K562 (cell line): ENCODE data around the gene ANGPTL7. TPM values are rescaled to one million over a fixed set of nuclear protein-coding genes. Genes with fewer than 3 reads are reported as not detected.

Source experiments
- ATAC-seq: fragments of 200-7000 bp; cut with Tn5 transposase; 3 replicates; pipeline ENCODE4 v1.9.1; 2020; ENCODE audit warnings: moderate library complexity
- BruUV-seq: library from RNA; stranded (reverse); fragments of 400-500 nt; replicated peaks from 2 replicates; lab custom pipeline; 2021; lab: Mats Ljungman, UMichigan
- CTCF ChIA-PET: fragments of 300-600 bp; formaldehyde crosslinking; extraction: SDS; loops from one replicate; lab custom pipeline; 2021; ENCODE audit warnings: low intra/inter-chr PET ratio; lab: Yijun Ruan, JAX
- POLR2A ChIA-PET: fragments of 300-600, 350-650 bp; sonication (Branson Sonifier 250); formaldehyde crosslinking; extraction: SDS; loops from one replicate; lab custom pipeline; 2021; ENCODE audit warnings: antibody characterized with exemption, inconsistent platforms; lab: Yijun Ruan, JAX
- DNase-seq, 4 experiments: peaks; one replicate each; pipeline versions ENCODE4 v3.0.0 to v3.0.0-alpha.2; 2011 to 2018; ENCODE audit warnings: low spot score in 3 of 4, mixed read lengths in 3 of 4; ENCODE audit errors: extremely low read depth in 1 of 4
- FAIRE-seq: peaks from 2 replicates; lab custom pipeline; 2011; peaks lifted over from hg19 to GRCh38; lab: Jason Lieb, UNC
- H2AFZ ChIP-seq: 2 replicates; pipeline ENCODE4 v1.6.0; 2011; ENCODE audit warnings: low read depth, low read length, control low read depth, inconsistent platforms
- H3K27ac ChIP-seq: fragments of 200-600 bp; 3 replicates; pipeline ENCODE4 v1.8.0; 2011; ENCODE audit warnings: low read depth, mild to moderate bottlenecking, control low read depth, inconsistent platforms, low read length, moderate library complexity, mixed read lengths; ENCODE audit errors: extremely low read depth
- H3K27me3 ChIP-seq, 2 experiments: fragments of 300-600 bp in 1 of 2; 2 replicates in 1 of 2; 3 replicates in 1 of 2; pipeline versions ENCODE4 v1.6.0 to v1.8.0; 2011; ENCODE audit warnings: inconsistent platforms in 2 of 2, low read length in 2 of 2, mild to moderate bottlenecking in 1 of 2, mixed read lengths in 1 of 2, moderate library complexity in 1 of 2; ENCODE audit not compliant: control insufficient read depth in 2 of 2, insufficient read depth in 2 of 2
- H3K36me3 ChIP-seq: fragments of 300-600 bp; 3 replicates; pipeline ENCODE4 v1.8.0; 2011; ENCODE audit warnings: mild to moderate bottlenecking, low read length, inconsistent platforms; ENCODE audit not compliant: control insufficient read depth, insufficient read depth
- H3K4me1 ChIP-seq, 2 experiments: fragments of 200-600 bp in 1 of 2; replicated peaks in 1 of 2; 2 replicates in 1 of 2; 3 replicates in 1 of 2; pipeline versions ENCODE4 v1.5.1 to v1.8.0; 2011; ENCODE audit warnings: inconsistent platforms in 2 of 2, low read length in 2 of 2, mild to moderate bottlenecking in 1 of 2, mixed read lengths in 1 of 2, moderate library complexity in 1 of 2; ENCODE audit not compliant: control insufficient read depth in 2 of 2, insufficient read depth in 2 of 2
- H3K4me2 ChIP-seq: 2 replicates; pipeline ENCODE4 v1.6.1; 2011; ENCODE audit warnings: low read length, control low read depth, inconsistent platforms, mixed read lengths; ENCODE audit not compliant: insufficient read depth
- H3K4me3 ChIP-seq: fragments of 200-600 bp; sonication (generic), shearing (Covaris generic); 2 replicates; pipeline ENCODE4 v1.5.1; 2016; ENCODE audit warnings: control low read depth, inconsistent platforms
- H3K79me2 ChIP-seq: fragments of 200-600 bp; 3 replicates; pipeline ENCODE4 v1.8.0; 2011; ENCODE audit warnings: low read length, inconsistent platforms; ENCODE audit not compliant: control insufficient read depth, insufficient read depth
- H3K9ac ChIP-seq, 2 experiments: 2 replicates each; pipeline versions ENCODE4 v1.6.0 to v1.6.1; 2011; ENCODE audit warnings: low read depth in 2 of 2, low read length in 2 of 2, control low read depth in 1 of 2, inconsistent platforms in 1 of 2, mild to moderate bottlenecking in 1 of 2, mixed read lengths in 1 of 2; ENCODE audit not compliant: insufficient read depth in 1 of 2
- H3K9me1 ChIP-seq: one replicate; pipeline ENCODE4 v1.6.0; 2011; ENCODE audit warnings: inconsistent platforms, mild to moderate bottlenecking, low read length, moderate library complexity; ENCODE audit not compliant: control insufficient read depth, insufficient read depth
- H3K9me3 ChIP-seq: replicated peaks from 2 replicates; pipeline ENCODE4 v1.5.1; 2011; ENCODE audit warnings: low read depth, low read length, inconsistent platforms; ENCODE audit not compliant: control insufficient read depth, insufficient read depth
- H4K20me1 ChIP-seq: replicated peaks from 2 replicates; pipeline ENCODE4 v1.6.1; 2011; ENCODE audit warnings: low read length, inconsistent platforms, mixed read lengths; ENCODE audit not compliant: control insufficient read depth, insufficient read depth
- ATF4 ChIP-seq: fragments of 450-650 bp; formaldehyde crosslinking; IDR thresholded peaks from 2 replicates; pipeline ENCODE4 v1.4.0; 2022; ENCODE audit warnings: mild to moderate bottlenecking, moderate library complexity
- CREB3 ChIP-seq: fragments of 450-650 bp; conservative IDR thresholded peaks from 2 replicates; pipeline ENCODE4 v1.6.1; 2016; ENCODE audit warnings: missing genetic modification characterization, low read depth, mild to moderate bottlenecking, missing compliant biosample characterization, moderate library complexity
- IRF1 ChIP-seq: sonication (generic); formaldehyde crosslinking; IDR thresholded peaks from 2 replicates; pipeline ENCODE4 v1.8.0; 2022; ENCODE audit warnings: missing genetic modification reagents, mild to moderate bottlenecking, borderline replicate concordance
- PCBP2 ChIP-seq: fragments of 200-400 bp; formaldehyde crosslinking; IDR thresholded peaks from 2 replicates; pipeline ENCODE4 v1.6.1; 2018; ENCODE audit warnings: low read length, low read depth, mild to moderate bottlenecking, moderate library complexity; ENCODE audit not compliant: poor library complexity, severe bottlenecking
- RHOXF2B ChIP-seq: fragments of 250-450 bp; sonication (Bioruptor Pico); conservative IDR thresholded peaks from 2 replicates; pipeline ENCODE4 v1.5.1; 2021
- SRF ChIP-seq, 2 experiments: fragments of 250-450, 450-650 bp in 1 of 2; sonication (Bioruptor Pico) in 1 of 2; sonication (generic) in 1 of 2; formaldehyde crosslinking; IDR thresholded peaks; 2 replicates each; pipeline versions ENCODE4 v1.5.0 to v1.5.1; 2020 to 2022; ENCODE audit warnings: mild to moderate bottlenecking in 1 of 2, missing genetic modification reagents in 1 of 2
- ZNF239 ChIP-seq: fragments of 250-450 bp; sonication (Bioruptor Pico); IDR thresholded peaks from 2 replicates; pipeline ENCODE4 v1.4.0; 2020; ENCODE audit warnings: mild to moderate bottlenecking
- ZNF512 ChIP-seq: IDR thresholded peaks from 2 replicates; pipeline ENCODE4 v1.6.1; 2016; ENCODE audit warnings: missing genetic modification characterization, missing compliant biosample characterization
- ZNF695 ChIP-seq: fragments of 450-650 bp; formaldehyde crosslinking; IDR thresholded peaks from 2 replicates; pipeline ENCODE4 v1.4.0; 2020; ENCODE audit warnings: mild to moderate bottlenecking, moderate library complexity
- ZNF766 ChIP-seq: fragments of 200-800 bp; sonication (Bioruptor generic); conservative IDR thresholded peaks from 2 replicates; pipeline ENCODE4 v1.6.1; 2016; ENCODE audit warnings: missing genetic modification characterization, missing compliant biosample characterization
- WGBS: fragments of 100-300 bp; shearing (Covaris generic); methylation state at CpG from one replicate; pipeline ENCODE4 v1.1.6; 2016; ENCODE audit warnings: low coverage, mixed read lengths; ENCODE audit not compliant: insufficient coverage; ENCODE audit errors: missing lambda C conversion rate; 5-methylcytosine and 5-hydroxymethylcytosine counted together
- in situ Hi-C: fragments of 300-500 bp; cut with MboI; formaldehyde crosslinking; loops from 4 replicates; pipeline ENCODE4 v1.15.0; 2018; ENCODE audit warnings: inconsistent platforms, mixed read lengths
- intact Hi-C: fragments of 100-400 bp; cut with micrococcal nuclease; formaldehyde crosslinking; loops from 2 replicates; pipeline ENCODE4 v1.14.2; 2022
- polyA plus RNA-seq, 8 experiments: library from polyadenylated mRNA; depleted of rRNA in 4 of 8; stranded (reverse) in 5 of 8; unstranded in 3 of 8; fragments of >200 nt; fragmentation: Nextera tagmentation in 2 of 8; fragmentation: Illumina TruSeq in 1 of 8; extraction: Ambion mirVana in 2 of 8; extraction: Trizol in 1 of 8; gene quantifications; 2 replicates each; pipeline versions ENCODE4 v1.2.1 to v1.2.3, GENCODE V29; 2011 to 2014; ENCODE audit warnings: inconsistent platforms in 1 of 8, missing spikeins in 1 of 8
- total RNA-seq, 7 experiments: library from RNA; depleted of rRNA in 6 of 7; stranded (reverse); fragments of >200 nt in 6 of 7; fragmentation: Illumina TruSeq in 2 of 7; extraction: Trizol in 2 of 7; gene quantifications; 2 replicates each; pipeline versions ENCODE4 v1.2.1 to v1.2.3, GENCODE V29; 2011 to 2021; ENCODE audit warnings: low replicate concordance in 1 of 7

Gene ANGPTL7
- total and polyA plus RNA-seq, 9 of the 15 experiments (the other 6 are each of a cell fraction or from before 2014, with no cell fraction given), result not detected

GRCh38 chr1:11143401-11143800, 45.8 kb upstream of the ANGPTL7 start (continued):
- no peak for TF ChIP-seq IRF1 (CRISPR knock-in tag)
- TF ChIP-seq SRF (CRISPR knock-in tag; IDR thresholded peaks at IDR 0.05), result no peak
- no peak for TF ChIP-seq ZNF695
- TF ChIP-seq ZNF512 (tag), result no peak
- no peak for TF ChIP-seq ZNF766 (CRISPR knock-in tag)
- TF ChIP-seq ATF4 (CRISPR knock-in tag), result no peak
- TF ChIP-seq ZNF239 (CRISPR knock-in tag), result no peak
- TF ChIP-seq RHOXF2B (CRISPR knock-in tag), result no peak

GRCh38 chr1:11143907-11144306, 45.2 kb upstream of the ANGPTL7 start:
- H2AFZ ChIP-seq, result no peak overlapping the region
- no peak overlapping the region for H3K9ac ChIP-seq
- WGBS, result 85% methylated on average over 2 of the region's 2 CpGs
- H3K9me3 ChIP-seq, result no peaks in the 10 kb centered on the region
- intact Hi-C loops (no loop called here), in situ Hi-C loops (no loop called here)
- H3K4me2 ChIP-seq, result no peak overlapping the region
- ChIA-PET CTCF (no interaction called here), POLR2A (interaction anchor here (0.7 to 1.2 kb wide), 4 partner anchors 9 to 112 kb away, joined by 3 to 5 read pairs (median 4); partner anchors contain the start of gene EXOSC10)
- ATAC-seq, result no peak
- H3K27me3 ChIP-seq, result no peaks in the 10 kb centered on the region
- no peaks in the 10 kb centered on the region for H3K79me2 ChIP-seq
- H3K4me1 ChIP-seq, result no peaks in the 10 kb centered on the region
- peaks cover 80% of the 10 kb centered on the region for H3K36me3 ChIP-seq
- H4K20me1 ChIP-seq, result no peaks in the 10 kb centered on the region
- H3K9me1 ChIP-seq, result peaks cover 3% of the 10 kb centered on the region
- H3K27ac ChIP-seq, result no peak overlapping the region
- no TSS peak for BruUV-seq
- H3K4me3 ChIP-seq, result no peak overlapping the region
- FAIRE-seq, result no peak
- DNase-seq, result no peak
- no peak for TF ChIP-seq PCBP2
- TF ChIP-seq CREB3 (tag), result no peak
